Dedifferentiated amniotic fluid mesenchymal stem cell (primary cell): ENCODE data around the gene CHMP6.

Source experiments
- DNase-seq: peaks from one replicate; pipeline ENCODE4 v3.0.0-alpha.2; 2016; ENCODE audit errors: extremely low spot score

The CHMP6 gene

DNA sequence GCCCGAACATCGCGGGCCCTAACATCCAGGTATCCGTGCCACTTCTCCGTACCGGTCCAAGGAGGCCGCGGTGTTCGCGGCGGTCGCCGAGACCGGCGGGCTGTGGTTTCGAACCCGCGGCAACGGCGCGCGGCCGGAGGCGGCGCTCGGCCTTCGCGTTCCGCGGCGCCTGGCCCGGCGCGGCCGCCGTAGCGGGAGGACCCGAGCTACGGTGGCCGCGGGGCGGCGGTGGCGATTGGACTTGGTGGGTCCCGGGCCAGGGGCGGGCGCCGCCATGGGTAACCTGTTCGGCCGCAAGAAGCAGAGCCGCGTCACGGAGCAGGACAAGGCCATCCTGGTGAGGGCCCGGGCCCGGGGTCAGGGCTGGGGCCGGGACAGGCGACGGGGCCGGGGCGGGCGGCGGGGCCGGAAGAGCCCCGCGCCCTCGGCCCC lies at the start of gene CHMP6:
Gene CHMP6, plus strand, starts transcription at position 197 of the 432 bp plus-strand sequence. Its CDS starts 78 bp downstream, at position 275.
- peak; percentile 43 for DNase-seq

DNA sequence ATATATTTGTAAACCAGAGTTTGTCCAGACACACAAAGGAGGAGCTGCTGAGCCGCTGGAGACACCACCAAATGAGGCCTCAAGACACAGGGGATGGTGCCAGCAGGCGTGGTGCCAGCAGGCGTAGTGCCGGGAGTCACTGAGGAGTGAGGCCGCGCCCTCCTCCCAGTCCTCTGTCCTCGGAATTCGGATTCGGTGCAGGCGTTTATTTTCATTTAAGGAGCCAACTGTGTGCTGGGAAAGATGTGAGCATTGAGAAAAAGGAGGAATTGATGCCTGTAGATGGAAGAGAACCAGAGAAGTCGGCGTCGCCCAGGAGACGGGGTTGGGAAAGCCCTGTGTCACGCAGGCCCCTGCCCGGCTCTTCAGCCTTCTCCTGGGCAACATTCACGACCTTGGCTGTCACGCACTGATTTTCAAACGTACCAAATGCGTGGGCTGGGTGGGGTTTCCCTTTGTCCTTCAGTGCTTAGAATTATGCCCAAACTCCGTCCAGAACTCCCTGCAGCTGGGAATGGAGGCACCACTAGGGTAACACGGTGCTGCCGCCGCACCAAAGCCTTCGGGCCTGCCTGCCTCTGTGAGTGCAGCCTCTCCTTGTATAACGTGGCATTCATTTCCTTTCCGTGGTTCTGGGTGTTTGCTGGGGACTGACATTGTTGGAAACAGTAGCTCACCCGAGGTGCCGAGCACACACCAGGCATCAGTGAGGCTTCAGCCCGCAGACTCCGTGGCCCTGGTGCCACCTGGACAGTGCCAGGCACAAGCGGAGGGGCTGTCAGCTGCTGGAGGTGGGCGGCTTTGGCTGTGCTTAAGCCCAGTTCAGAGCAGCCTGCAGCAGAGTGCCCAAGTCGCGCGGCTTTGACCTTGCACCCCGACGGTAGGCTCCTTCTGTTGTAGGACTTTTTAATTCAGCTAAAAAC lies 49.0 kb upstream of the CHMP6 start:
- DNase-seq = no peak

DNA sequence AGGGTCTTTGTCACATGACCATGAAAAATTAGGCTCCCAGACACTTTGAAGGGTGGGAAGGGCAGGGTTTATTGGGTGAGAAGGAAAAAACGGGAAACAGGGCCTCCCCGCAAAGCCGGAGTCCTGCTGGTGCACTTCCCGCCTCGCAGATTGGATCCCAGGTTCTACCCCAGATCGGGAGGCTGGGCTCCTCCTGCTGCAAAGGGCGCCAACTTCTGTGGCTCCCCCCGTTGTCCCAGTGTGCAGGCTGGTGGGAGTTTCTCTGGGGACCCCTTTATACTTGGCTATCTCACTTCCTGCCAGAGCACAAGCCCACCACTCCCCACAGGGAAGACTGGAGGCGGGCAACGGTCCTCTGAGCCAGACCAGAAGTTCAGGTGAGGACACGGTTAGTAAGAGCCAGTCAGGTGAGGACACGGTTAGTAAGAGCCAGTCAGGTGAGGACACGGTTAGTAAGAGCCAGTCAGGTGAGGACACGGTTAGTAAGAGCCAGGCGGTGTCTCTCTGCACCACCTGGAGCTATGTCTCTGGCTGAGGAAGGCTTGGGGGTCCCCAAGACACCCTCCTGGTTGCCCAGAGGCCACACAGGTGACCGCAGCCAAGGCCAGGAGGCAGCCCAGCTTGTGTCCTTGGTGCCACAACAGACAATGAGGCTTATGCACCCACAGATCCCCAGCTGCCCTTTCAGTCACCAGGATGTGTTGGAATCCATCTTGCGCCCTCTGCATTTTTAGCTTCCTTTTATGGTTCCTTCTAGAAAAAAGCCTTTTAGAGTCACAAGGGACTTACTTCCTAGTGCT lies 48.1 kb upstream of the CHMP6 start:
- no peak for DNase-seq

DNA sequence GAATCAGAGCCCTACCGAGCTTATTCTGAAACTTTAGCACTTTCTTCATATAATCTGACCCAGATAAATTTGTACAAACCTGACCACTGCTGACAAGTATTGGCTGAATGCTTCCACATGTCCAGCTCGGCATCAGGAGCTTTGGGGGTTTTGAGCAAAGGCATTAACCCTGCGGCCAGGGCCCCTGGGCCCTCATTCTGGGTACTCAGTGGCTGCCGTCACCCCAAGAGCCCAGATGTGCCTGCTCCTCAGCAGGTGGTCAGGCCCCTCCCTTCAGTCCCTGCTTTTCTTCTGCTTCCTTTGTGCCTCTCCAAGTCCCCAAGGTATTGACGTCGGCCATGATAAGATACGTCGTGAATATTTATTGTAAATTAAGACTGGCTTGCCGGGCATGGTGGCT lies 47.3 kb upstream of the CHMP6 start:
- no peak for DNase-seq

DNA sequence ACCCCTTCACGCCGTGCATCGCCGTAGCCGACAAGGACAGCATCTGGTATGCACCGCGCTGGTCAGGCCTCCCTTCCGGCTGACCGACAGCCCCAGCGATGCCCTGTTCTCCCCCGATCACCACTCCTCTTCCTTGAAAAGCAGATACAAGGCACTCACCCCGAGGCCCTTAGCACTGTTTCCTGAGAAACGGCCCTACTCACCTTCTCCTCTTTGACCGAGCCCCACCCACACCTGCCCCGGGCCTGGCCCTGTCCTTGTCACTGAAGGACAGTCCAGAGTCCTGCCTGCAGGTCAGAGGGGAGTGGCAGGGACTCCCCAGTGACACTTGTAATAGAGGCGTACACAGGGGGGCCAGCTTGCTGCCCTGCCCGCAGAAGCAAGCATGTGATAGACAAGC lies 45.9 kb upstream of the CHMP6 start:
- DNase-seq = no peak

DNA sequence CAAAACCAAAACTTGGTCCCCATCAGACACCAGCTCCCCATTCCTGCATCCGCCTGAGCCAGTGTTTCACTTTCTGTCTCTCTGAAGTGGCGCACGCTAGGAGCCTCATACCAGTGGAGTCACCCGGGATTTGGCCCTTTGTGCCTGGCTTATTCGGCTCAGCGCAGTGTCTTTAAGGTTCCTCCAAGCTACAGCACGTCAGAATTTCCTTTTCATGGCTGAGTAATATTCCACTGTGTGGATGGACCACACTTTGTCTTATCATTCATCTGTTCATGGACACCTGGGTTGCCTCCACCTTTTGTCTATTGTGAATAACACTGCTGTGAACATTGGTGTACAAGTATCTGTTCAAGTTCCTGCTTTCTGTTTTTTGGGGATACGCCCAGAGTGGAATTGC lies 45.2 kb upstream of the CHMP6 start:
- DNase-seq = no peak

DNA sequence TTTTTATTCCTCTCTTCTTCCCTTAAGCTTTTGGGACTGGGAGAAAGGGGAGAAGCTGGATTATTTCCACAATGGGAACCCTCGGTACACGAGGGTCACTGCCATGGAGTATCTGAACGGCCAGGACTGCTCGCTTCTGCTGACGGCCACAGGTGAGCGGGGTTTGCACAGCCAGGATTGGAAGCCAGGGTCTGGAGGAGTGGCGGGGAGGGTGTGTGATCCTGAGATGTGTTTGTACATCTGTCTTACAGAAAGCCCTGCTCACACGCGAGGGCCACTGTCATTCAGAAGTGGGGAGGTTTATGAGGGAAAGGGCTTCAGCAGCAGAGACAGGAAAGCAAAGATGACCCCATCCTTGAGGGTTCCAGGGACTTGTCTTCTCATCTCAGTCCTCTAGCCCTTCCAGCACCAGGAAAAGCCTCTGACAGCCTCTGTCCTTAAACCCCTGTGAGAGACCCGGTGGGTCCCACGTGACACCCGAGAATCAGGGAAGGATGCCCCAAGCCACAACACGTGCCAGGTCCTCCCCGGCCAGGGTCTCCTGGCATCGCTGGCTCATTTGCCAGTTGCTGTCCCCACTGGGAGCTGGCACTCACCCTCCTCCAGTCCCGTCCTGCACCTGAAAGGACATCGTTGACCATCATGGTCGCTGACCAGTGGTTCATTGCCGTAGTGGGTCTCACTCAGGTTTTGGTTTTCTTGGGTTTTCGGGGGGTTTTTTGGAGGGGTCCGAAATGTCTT lies 44.3 kb upstream of the CHMP6 start:
- DNase-seq = no peak

DNA sequence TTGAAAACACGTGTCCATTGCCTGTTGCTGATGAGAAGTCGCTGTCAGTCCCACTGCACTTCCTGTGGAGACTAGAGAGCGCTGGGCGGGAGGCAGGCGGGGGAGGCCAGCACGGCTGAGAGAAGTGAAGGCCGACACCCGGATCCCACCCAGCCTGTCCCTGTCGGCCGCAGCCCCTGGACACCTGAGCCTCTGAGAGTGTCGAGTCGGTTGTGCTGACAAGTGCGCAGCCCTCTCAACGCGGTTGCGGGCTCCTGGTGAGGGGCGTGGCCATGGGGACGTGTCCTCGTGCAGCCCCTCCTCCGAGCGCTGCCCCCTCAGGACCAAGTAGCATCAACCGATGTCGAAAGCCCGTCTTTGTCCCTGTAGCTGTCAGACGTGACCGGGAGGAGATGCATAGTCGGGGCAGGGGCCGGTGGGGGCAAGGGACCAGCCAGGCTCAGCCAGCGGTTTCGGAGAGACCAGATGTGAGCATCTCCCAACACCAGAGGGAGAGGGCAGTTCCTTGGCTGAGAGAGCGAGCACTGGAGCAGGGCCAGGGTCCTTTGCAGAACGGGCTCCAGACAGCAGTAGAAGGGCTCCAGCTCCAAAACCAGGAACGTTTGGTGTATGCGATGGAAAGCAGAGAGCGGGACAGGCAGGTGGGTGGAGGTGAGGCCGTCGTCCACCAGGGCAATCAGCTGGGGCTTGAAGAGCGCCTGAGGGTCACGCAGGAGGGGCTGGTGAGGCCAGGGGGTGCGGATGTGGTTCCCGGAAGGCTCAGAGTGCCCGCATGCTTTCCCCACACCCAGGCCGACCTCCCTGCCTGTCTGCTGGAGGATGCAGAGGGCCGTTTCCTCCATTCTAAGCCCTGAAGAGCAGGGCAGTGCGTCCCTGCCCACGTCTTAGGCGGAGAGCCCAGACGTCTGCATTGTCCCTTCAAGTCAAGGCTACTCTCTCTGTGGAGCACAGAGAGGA lies 43.3 kb upstream of the CHMP6 start:
- no peak for DNase-seq

DNA sequence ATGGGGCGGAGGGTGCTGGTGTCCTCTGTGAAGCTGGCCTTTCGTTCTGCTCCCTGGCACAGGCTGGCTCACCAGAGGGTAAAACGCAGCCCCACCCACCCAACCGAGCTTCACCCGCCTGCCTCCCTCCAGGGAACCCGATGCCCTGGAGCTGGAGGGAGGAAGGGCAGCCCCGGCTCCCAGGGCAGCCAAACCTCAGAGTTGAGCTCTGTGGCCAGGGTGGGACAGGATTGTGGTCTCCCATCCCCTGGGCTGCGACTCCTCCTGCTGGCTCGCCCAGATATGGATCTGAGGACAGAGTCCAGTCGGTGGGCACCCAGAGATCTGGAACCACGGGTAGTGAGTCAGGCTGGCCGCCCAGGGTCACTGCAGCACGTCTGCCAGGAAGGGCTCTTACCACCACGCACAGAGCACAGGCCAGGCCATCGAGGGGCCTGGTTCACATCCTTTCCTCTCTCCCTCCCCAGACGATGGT lies 42.6 kb upstream of the CHMP6 start:
- DNase-seq = no peak

DNA sequence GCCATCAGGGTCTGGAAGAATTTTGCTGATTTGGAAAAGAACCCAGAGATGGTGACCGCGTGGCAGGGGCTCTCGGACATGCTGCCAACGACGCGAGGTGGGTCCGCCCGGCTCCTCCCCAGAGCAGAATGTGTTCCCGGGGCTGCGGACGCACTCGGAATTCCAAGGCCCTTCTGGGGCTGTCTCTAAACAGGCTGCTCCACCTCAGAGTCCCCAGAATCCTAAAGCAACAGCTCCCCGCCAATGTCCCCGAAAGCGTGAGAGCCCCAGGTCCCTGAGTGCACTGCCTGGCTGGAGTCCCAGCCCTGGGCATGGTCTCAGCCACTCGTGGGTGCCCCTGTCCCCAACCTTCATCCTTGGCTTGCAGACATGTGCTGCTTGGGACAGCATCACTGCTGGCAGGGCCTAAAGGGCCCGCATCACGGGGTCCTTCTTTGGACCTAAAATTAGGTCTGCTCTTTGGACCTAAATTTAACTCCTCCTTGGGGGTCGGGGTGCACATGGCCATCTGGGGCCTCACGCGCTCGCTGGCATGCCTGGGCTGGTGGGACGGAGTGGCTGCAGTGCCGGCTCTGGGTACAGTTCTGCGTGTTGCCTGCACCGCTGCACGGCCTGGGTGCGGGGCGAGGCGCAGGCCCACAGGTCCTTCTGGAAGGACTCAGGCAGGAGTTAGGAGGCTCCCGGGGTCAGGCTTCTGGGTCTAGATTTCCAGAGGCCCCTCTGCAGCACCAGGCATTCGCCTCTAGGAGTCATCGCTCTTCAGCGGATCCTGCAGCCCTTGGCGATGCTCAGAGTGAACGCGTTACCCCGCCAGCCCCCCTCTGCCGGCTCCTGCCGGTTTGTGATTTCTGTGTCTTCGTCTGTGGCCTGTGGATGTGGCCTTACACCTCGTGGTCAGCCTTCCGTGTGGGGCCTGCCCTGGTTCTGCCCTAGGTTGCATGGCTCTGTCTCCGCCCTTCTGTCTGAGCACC lies 41.9 kb upstream of the CHMP6 start:
- no peak for DNase-seq

DNA sequence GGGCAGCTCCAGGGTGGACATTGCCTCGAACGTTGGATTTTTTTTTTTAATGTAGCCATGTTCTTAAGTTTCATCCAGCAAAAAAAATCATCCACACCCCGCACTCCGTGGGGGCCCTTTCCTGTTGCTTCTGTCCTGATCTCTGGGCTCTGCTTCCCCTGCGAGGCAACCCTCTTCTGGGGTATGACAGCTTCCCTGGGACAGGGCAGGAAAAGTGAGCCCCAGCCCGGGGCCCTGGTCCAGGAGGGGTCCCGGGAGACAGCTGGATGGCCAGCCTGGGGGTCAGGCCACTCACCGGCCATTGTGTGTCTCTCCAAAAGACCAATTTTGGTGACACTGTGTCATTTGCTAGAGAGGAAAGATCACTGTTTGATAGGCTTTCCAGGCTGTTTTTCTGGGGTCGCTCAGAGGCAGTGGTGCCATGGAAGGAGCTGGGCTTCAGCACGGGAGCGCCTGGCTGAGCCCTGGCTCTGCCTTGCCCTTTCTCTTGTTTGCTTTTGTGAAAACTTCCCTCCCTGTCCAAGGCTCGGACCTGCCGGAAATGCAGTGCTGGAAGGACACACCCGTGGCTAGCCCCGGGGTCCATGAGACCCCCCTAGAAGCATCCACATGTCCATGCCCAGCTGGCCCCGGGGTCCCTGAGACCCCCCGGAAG lies 41.0 kb upstream of the CHMP6 start:
- no peak for DNase-seq

DNA sequence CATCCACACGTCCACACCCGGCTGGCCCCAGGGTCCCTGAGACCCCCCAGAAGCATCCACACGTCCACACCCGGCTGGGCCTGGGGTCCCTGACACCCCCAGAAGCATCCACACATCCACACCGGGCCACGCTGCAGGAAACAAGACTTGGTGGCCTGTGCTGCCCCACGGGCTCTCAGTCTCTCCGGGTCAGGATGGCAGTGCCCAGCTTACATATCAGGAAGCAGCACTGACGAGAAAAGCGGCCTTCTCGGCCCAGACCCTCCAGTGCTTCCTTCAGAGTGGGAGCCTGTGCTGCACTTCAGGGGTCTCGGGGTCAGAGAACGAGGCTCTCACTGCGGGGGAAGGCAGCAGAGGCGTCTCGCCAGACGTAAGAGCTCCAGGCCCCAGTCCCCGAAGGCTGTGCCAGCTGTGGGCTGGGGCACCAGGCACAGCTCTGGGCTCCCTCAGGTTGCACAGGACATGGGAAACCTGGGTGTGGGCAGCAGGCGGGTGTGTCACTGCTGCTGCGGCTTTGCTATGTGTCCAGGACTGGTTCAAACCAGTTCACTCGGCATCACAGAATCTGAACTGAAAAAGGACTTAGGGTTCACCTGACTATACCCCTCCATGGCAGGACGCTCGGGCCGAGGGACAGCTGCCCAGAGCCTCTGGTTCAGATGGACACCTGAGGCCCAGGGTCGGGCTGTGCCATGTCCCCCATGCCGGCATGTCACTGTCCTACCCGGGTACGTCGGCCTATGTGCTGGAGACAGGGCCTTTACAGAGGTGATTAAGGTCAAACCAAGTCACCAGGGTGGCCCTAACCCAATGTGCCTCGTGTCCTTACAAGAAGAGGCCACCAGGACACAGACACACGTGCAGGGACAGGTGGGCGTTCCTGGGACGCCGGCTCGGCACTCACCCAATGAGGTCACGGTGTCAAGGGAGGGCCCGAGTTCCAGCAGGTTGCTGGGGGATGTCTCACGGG lies 40.2 kb upstream of the CHMP6 start:
- no peak for DNase-seq

DNA sequence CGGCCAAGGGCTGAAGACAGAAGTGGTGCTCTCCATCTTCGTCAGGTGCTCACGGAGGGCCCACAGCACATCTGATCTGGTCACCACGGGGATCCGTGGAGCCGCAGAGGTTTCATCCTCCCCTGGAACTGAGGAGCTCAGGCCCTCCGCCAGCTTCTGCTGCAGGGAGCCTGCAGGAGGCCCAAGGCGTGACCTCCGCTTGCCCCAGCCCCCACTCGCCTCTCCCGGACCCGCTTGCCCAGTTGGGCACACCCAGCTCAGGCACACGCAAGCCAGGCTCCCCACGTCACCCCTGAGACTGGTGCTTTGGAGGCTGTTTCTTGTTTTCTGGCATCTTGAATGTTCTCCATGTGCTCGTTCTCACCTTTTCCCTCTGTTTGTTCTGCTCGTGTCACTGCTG lies 39.4 kb upstream of the CHMP6 start:
- no peak for DNase-seq

DNA sequence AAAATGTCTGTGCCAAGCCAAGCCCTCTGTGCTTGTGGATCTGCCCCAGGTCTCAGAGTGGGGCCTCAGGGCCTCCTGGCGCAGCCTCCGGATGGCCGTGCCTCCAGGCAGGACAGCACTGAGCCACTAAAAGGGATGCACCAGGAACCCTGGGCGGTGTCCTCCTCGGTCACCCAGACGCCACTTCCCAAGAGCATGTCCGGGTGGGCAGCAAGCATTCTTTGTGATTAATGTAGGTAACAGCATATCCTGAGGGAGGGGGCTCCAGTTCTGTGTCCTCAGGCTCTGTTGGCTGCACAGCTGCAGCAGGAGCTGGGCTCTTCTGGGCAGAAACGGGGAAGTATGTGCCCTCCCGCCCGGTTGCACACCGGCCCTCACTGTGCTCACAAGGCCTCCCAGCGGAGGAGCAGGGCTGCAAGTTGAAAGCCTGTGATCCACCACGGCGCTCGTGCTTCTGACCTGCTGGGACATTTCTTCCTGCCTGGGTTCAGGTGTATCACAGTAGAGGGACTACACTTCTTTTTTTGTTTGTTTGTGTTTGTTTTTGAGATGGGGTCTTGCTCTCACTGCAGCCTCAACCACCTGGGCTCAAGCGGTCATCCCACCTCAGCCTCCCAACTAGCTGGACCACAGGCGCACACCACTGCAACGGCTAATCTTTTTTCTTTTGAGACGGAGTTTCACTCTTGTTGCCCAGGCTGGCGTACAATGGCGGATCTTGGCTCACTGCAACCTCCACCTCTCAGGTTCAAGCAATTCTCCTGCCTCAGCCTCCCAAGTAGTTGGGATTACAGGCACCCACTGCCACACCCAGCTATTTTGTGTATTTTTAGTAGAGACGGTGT lies 37.9 kb upstream of the CHMP6 start:
- DNase-seq = no peak

DNA sequence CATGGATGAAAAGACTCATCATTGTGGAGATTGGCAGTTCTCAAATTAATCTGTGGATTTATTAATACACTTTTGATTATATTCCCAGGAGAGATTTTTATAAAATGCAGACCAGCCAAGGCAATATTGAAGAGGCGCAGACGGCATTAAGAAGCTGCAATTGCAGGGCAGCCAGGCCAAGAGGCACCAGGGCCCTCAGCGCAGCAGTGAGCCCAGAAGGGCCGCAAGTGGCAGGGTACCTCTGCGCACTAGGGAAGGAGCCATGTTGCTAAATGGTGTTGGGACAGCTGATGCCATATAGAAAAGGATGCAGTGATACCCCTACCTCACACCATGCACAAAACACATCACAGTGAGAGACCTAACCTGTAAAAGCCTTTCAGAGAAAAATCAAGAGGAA lies 36.6 kb upstream of the CHMP6 start:
- DNase-seq = no peak

DNA sequence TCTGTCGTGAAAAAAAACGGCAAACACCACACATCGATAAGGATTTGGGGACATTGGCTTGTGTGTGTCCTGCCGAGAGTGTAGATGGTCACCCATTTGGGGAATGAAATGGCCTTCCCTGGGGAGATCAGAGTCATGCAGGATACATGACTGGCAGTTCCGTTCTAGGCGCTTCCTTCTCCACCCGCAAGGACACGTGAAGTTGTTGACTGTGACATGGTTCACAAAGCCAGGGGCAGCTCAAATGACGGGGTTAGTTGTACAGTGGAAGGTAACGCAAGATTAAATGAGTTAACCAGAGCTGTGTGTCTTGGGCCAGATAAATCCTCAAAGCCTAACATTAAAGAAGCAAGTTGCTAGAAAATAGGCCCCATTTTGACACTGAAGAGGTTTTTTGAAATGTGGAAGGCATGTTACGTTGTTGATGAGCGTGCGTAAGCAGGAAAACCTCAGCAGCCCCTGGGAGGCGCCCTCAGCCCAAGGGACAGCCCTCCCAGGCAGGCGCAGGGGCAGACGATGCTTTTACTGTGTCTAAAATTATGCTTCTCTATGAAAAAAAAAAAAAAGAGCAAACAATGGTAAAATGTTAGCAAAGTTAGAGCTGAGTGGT lies 35.9 kb upstream of the CHMP6 start:
- DNase-seq = no peak
